K562 (cell line): ENCODE data around the gene HOXB5. TPM values are rescaled to one million over a fixed set of nuclear protein-coding genes. Genes with fewer than 3 reads are reported as not detected.

ENCODE experiments used
- EWSR1 ChIP-seq: fragments of 450-650 bp; IDR thresholded peaks from 2 replicates; pipeline ENCODE4 v1.6.1; 2018; ENCODE audit warnings: borderline replicate concordance, mild to moderate bottlenecking, low read depth, moderate library complexity; ENCODE audit not compliant: partially characterized antibody
- JUNB ChIP-seq: fragments of 450-650 bp; formaldehyde crosslinking; conservative IDR thresholded peaks from 2 replicates; pipeline ENCODE4 v1.4.0; 2020; ENCODE audit warnings: mild to moderate bottlenecking
- L3MBTL2 ChIP-seq: fragments of 450-650 bp; IDR thresholded peaks from 2 replicates; pipeline ENCODE4 v1.6.1; 2016; ENCODE audit warnings: mild to moderate bottlenecking, moderate library complexity
- MBD2 ChIP-seq: sonication (generic); IDR thresholded peaks from 2 replicates; pipeline ENCODE4 v1.6.1; 2016; ENCODE audit warnings: low read depth, borderline replicate concordance
- MCM2 ChIP-seq: fragments of 450-650 bp; IDR thresholded peaks from 2 replicates; pipeline ENCODE4 v1.6.1; 2017; ENCODE audit warnings: low read depth, mild to moderate bottlenecking
- NCOA2 ChIP-seq, 2 experiments: fragments of 450-650 bp; IDR thresholded peaks; 2 replicates each; pipeline ENCODE4 v1.6.1; 2018; ENCODE audit warnings: mild to moderate bottlenecking in 2 of 2, moderate library complexity in 1 of 2; ENCODE audit not compliant: partially characterized antibody in 2 of 2
- POLR2H ChIP-seq: IDR thresholded peaks from 2 replicates; pipeline ENCODE4 v1.6.1; 2016; ENCODE audit warnings: missing genetic modification characterization, low read depth, mild to moderate bottlenecking, control low read depth, missing compliant biosample characterization, moderate library complexity
- POU5F1 ChIP-seq: fragments of 150-350 bp; IDR thresholded peaks from 2 replicates; pipeline ENCODE4 v1.6.1; 2014; ENCODE audit warnings: borderline replicate concordance, low read length, low read depth, mild to moderate bottlenecking; ENCODE audit not compliant: partially characterized antibody
- TEAD1 ChIP-seq, 2 experiments: fragments of 450-650 bp in 1 of 2; sonication (generic) in 1 of 2; formaldehyde crosslinking; IDR thresholded peaks; 2 replicates each; pipeline versions ENCODE4 v1.4.0 to v1.8.0; 2020 to 2022; ENCODE audit warnings: mild to moderate bottlenecking in 2 of 2, missing genetic modification reagents in 1 of 2
- TFAM ChIP-seq: fragments of 250-450 bp; sonication (Bioruptor Pico); conservative IDR thresholded peaks from 2 replicates; pipeline ENCODE4 v1.5.0; 2021; ENCODE audit warnings: mild to moderate bottlenecking, moderate library complexity
- polyA plus RNA-seq, 8 experiments: library from polyadenylated mRNA; depleted of rRNA in 4 of 8; stranded (reverse) in 5 of 8; unstranded in 3 of 8; fragments of >200 nt; fragmentation: Nextera tagmentation in 2 of 8; fragmentation: Illumina TruSeq in 1 of 8; extraction: Ambion mirVana in 2 of 8; extraction: Trizol in 1 of 8; gene quantifications; 2 replicates each; pipeline versions ENCODE4 v1.2.1 to v1.2.3, GENCODE V29; 2011 to 2014; ENCODE audit warnings: inconsistent platforms in 1 of 8, missing spikeins in 1 of 8
- total RNA-seq, 7 experiments: library from RNA; depleted of rRNA in 6 of 7; stranded (reverse); fragments of >200 nt in 6 of 7; fragmentation: Illumina TruSeq in 2 of 7; extraction: Trizol in 2 of 7; gene quantifications; 2 replicates each; pipeline versions ENCODE4 v1.2.1 to v1.2.3, GENCODE V29; 2011 to 2021; ENCODE audit warnings: low replicate concordance in 1 of 7
- TF ChIP-seq, protein P1 (sequence below), 2 experiments: IDR thresholded peaks; 2 replicates each; pipeline ENCODE4 v1.6.1; 2012; ENCODE audit warnings: improper control_type of control experiment in 2 of 2, low read depth in 2 of 2, low read length in 2 of 2, borderline replicate concordance in 1 of 2
- TF ChIP-seq, protein P2 (sequence below), 3 experiments: fragments of 200-800 bp in 1 of 3; fragments of 250-450 bp in 1 of 3; fragments of 450-650 bp in 1 of 3; sonication (Bioruptor Pico) in 1 of 3; sonication (Bioruptor generic) in 1 of 3; formaldehyde crosslinking in 1 of 3; IDR thresholded peaks; 2 replicates each; pipeline versions ENCODE4 v1.6.1 to v1.8.0; 2016 to 2022; ENCODE audit warnings: mild to moderate bottlenecking in 2 of 3, missing genetic modification characterization in 2 of 3, missing compliant biosample characterization in 1 of 3, moderate library complexity in 1 of 3
- TF ChIP-seq, protein P3 (sequence below), 2 experiments: fragments of 450-650 bp in 1 of 2; IDR thresholded peaks; 2 replicates each; pipeline ENCODE4 v1.6.1; 2011 to 2017; ENCODE audit warnings: low read depth in 2 of 2, antibody characterized with exemption in 1 of 2, borderline replicate concordance in 1 of 2, low read length in 1 of 2, mild to moderate bottlenecking in 1 of 2, mixed read lengths in 1 of 2; ENCODE audit not compliant: control insufficient read depth in 1 of 2
- TF ChIP-seq, protein P4 (sequence below): fragments of 450-650 bp; IDR thresholded peaks from 2 replicates; pipeline ENCODE4 v1.7.0; 2016; ENCODE audit warnings: borderline replicate concordance

Gene HOXB5
- total and polyA plus RNA-seq, 9 of the 15 experiments (the other 6 are each of a cell fraction or from before 2014, with no cell fraction given), result 0.24 to 2.7 (median 0.65) TPM

DNA sequence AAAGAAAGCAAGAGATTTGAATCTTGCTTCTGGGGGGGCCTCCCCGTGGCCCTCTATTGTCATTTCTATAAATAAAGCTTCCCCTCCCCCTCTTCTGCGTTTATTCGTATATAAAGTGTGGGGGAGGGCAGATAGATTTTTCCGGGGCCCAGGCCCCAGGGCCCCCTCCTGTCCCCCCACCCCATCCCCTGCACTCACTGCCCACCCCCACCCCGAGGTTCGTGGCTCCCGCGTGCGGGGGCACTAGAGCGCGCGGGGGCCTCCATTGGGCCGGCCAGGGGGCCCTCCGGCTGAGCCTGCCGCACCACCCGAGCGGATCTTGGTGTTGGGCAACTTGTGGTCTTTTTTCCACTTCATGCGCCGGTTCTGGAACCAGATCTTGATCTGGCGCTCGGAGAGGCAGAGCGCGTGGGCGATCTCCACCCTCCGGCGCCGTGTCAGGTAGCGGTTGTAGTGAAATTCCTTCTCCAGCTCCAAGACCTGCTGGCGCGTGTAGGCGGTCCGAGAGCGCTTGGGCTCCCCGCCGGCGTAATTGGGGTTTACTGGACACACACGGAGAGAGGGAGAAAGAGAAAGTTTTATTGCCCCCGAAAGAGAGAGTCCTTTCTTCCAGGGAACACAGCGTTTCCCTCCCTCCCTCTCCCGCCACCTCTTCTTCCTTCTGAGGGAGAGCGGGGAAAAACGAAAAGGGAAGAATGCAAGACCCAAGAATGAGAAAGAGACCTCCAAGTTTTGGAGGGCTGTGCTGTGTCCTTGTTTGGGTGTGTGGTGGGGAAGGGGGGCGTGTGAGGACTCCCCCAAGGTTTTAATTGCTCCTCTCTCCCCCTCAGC is 16.9 kb downstream of the HOXB5 start (continued):
- TF ChIP-seq, protein P1, sequence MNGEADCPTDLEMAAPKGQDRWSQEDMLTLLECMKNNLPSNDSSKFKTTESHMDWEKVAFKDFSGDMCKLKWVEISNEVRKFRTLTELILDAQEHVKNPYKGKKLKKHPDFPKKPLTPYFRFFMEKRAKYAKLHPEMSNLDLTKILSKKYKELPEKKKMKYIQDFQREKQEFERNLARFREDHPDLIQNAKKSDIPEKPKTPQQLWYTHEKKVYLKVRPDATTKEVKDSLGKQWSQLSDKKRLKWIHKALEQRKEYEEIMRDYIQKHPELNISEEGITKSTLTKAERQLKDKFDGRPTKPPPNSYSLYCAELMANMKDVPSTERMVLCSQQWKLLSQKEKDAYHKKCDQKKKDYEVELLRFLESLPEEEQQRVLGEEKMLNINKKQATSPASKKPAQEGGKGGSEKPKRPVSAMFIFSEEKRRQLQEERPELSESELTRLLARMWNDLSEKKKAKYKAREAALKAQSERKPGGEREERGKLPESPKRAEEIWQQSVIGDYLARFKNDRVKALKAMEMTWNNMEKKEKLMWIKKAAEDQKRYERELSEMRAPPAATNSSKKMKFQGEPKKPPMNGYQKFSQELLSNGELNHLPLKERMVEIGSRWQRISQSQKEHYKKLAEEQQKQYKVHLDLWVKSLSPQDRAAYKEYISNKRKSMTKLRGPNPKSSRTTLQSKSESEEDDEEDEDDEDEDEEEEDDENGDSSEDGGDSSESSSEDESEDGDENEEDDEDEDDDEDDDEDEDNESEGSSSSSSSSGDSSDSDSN (IDR thresholded peaks at IDR 0.05; ENCODE audit: borderline replicate concordance in 1 of 2, low read depth in 2 of 2, low read length in 2 of 2), result peak; percentile 74 to 87; a peak in 3 of 4 replicates
- TF ChIP-seq EWSR1 (no peak), NCOA2 (IDR thresholded peaks at IDR 0.05; ENCODE audit: partially characterized antibody in 2 of 2) (no peak), POLR2H (no peak), MCM2 (no peak), JUNB (no peak), POU5F1 (no peak), L3MBTL2 (no peak), MBD2 (0 out of 2 replicates have a peak, but pooled peaks have one; percentile 9), TFAM (CRISPR knock-in tag) (no peak), TEAD1 (CRISPR knock-in tag; IDR thresholded peaks at IDR 0.05) (no peak)
- TF ChIP-seq, protein P2, sequence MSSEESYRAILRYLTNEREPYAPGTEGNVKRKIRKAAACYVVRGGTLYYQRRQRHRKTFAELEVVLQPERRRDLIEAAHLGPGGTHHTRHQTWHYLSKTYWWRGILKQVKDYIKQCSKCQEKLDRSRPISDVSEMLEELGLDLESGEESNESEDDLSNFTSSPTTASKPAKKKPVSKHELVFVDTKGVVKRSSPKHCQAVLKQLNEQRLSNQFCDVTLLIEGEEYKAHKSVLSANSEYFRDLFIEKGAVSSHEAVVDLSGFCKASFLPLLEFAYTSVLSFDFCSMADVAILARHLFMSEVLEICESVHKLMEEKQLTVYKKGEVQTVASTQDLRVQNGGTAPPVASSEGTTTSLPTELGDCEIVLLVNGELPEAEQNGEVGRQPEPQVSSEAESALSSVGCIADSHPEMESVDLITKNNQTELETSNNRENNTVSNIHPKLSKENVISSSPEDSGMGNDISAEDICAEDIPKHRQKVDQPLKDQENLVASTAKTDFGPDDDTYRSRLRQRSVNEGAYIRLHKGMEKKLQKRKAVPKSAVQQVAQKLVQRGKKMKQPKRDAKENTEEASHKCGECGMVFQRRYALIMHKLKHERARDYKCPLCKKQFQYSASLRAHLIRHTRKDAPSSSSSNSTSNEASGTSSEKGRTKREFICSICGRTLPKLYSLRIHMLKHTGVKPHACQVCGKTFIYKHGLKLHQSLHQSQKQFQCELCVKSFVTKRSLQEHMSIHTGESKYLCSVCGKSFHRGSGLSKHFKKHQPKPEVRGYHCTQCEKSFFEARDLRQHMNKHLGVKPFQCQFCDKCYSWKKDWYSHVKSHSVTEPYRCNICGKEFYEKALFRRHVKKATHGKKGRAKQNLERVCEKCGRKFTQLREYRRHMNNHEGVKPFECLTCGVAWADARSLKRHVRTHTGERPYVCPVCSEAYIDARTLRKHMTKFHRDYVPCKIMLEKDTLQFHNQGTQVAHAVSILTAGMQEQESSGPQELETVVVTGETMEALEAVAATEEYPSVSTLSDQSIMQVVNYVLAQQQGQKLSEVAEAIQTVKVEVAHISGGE (CRISPR knock-in tag; IDR thresholded peaks at IDR 0.05), result peak in 1 of 3 experiments; percentile 2; a peak in 1 of 6 replicates
- TF ChIP-seq, protein P3, sequence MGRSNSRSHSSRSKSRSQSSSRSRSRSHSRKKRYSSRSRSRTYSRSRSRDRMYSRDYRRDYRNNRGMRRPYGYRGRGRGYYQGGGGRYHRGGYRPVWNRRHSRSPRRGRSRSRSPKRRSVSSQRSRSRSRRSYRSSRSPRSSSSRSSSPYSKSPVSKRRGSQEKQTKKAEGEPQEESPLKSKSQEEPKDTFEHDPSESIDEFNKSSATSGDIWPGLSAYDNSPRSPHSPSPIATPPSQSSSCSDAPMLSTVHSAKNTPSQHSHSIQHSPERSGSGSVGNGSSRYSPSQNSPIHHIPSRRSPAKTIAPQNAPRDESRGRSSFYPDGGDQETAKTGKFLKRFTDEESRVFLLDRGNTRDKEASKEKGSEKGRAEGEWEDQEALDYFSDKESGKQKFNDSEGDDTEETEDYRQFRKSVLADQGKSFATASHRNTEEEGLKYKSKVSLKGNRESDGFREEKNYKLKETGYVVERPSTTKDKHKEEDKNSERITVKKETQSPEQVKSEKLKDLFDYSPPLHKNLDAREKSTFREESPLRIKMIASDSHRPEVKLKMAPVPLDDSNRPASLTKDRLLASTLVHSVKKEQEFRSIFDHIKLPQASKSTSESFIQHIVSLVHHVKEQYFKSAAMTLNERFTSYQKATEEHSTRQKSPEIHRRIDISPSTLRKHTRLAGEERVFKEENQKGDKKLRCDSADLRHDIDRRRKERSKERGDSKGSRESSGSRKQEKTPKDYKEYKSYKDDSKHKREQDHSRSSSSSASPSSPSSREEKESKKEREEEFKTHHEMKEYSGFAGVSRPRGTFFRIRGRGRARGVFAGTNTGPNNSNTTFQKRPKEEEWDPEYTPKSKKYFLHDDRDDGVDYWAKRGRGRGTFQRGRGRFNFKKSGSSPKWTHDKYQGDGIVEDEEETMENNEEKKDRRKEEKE (IDR thresholded peaks at IDR 0.05; ENCODE audit: borderline replicate concordance in 1 of 2, control insufficient read depth in 1 of 2, low read depth in 2 of 2, low read length in 1 of 2), result no peak
- TF ChIP-seq, protein P4, sequence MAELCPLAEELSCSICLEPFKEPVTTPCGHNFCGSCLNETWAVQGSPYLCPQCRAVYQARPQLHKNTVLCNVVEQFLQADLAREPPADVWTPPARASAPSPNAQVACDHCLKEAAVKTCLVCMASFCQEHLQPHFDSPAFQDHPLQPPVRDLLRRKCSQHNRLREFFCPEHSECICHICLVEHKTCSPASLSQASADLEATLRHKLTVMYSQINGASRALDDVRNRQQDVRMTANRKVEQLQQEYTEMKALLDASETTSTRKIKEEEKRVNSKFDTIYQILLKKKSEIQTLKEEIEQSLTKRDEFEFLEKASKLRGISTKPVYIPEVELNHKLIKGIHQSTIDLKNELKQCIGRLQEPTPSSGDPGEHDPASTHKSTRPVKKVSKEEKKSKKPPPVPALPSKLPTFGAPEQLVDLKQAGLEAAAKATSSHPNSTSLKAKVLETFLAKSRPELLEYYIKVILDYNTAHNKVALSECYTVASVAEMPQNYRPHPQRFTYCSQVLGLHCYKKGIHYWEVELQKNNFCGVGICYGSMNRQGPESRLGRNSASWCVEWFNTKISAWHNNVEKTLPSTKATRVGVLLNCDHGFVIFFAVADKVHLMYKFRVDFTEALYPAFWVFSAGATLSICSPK, result no peak
